Measurements from ENCODE around the gene PTPN21.

DNA sequence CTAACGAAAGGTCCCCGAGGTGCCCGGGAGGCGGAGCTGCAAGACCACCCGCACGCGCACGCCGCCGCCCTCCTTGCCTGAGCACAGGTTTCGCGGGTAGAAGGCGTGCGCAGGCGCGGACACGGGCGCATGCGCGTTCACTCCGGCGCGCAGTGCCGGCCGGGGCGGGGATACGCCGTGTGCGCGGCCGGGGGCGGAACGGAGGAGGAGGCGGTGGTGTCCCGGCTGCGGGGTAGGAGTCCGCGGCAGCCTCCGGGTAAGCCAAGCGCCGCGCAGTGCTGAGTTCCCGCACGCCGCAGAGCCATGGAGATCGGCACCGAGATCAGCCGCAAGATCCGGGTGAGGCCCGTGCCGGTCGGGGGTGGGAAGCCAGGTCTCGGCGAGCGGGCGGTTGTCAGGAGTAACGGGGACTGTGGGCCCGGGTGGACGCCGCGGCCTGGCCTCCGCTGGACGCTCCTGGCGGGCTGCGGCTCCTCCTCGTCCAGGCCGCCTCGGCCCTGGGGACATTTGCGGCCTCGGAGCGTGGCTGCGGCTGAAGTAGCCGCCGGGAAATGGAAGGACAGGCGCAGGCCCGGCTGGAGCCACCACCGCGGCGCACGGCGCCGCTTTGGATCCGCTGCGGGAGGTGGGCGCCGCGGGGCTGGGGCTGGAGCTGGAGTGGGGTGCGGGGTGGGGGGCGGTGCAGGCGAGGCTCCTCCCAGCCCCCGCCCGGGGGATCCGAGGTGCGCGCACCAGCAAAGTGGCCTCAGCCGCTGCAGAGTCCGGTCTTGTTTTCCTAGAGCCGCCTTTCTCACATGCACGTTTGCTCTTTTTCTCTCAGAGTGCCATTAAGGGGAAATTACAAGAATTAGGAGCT is 8.3 kb upstream of the PTPN21 start, which contains the start of gene ZC3H14:
- no peak for TF ChIP-seq EZH2 (optimal IDR thresholded peaks at IDR 0.05; ENCODE audit: low read depth, low read length)
- TF ChIP-seq, protein P1, sequence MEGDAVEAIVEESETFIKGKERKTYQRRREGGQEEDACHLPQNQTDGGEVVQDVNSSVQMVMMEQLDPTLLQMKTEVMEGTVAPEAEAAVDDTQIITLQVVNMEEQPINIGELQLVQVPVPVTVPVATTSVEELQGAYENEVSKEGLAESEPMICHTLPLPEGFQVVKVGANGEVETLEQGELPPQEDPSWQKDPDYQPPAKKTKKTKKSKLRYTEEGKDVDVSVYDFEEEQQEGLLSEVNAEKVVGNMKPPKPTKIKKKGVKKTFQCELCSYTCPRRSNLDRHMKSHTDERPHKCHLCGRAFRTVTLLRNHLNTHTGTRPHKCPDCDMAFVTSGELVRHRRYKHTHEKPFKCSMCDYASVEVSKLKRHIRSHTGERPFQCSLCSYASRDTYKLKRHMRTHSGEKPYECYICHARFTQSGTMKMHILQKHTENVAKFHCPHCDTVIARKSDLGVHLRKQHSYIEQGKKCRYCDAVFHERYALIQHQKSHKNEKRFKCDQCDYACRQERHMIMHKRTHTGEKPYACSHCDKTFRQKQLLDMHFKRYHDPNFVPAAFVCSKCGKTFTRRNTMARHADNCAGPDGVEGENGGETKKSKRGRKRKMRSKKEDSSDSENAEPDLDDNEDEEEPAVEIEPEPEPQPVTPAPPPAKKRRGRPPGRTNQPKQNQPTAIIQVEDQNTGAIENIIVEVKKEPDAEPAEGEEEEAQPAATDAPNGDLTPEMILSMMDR (IDR thresholded peaks at IDR 0.05; ENCODE audit: low read length) = no peak
- no peak for TF ChIP-seq EZH2phosphoT487 (IDR thresholded peaks at IDR 0.05; ENCODE audit: low read length)

All from MM.1S (cell line).